Caco-2 (cell line): ENCODE results near the gene ATP5IF1. TPM values are rescaled to one million over a fixed set of nuclear protein-coding genes. Genes with fewer than 3 reads are reported as not detected.

ENCODE experiments used
- BruUV-seq: library from RNA; stranded (reverse); fragments of 400-500 nt; replicated peaks from 2 replicates; lab custom pipeline; 2021; lab: Mats Ljungman, UMichigan
- CTCF ChIA-PET: fragments of 300-600 bp; sonication (Branson Sonifier 250); formaldehyde crosslinking; loops from one replicate; lab custom pipeline; 2022; ENCODE audit warnings: antibody characterized with exemption; lab: Charles Lee
- POLR2A ChIA-PET: fragments of 300-600 bp; sonication (Branson Sonifier 250); formaldehyde crosslinking; loops from one replicate; lab custom pipeline; 2022; ENCODE audit warnings: antibody characterized with exemption; lab: Charles Lee
- DNase-seq, 2 experiments: peaks; one replicate each; pipeline versions ENCODE4 v3.0.0 to v3.0.0-alpha.2; 2020 to 2022
- H3K27me3 ChIP-seq: replicated peaks from 2 replicates; pipeline ENCODE4 v1.6.0; 2011; ENCODE audit warnings: low read length; ENCODE audit not compliant: control insufficient read depth, insufficient read depth
- H3K36me3 ChIP-seq: 2 replicates; pipeline ENCODE4 v1.5.1; 2011; ENCODE audit warnings: low read length; ENCODE audit not compliant: control insufficient read depth, insufficient read depth
- H3K4me1 ChIP-seq: fragments of 250-450 bp; sonication (Bioruptor Pico); 2 replicates; pipeline ENCODE4 v1.5.1; 2020; ENCODE audit warnings: mild to moderate bottlenecking
- H3K4me3 ChIP-seq: 2 replicates; pipeline ENCODE4 v1.5.1; 2011; ENCODE audit warnings: low read depth, mild to moderate bottlenecking, control low read depth, low read length
- H3K9me3 ChIP-seq: fragments of 250-450 bp; sonication (Bioruptor Pico); 2 replicates; pipeline ENCODE4 v1.5.1; 2020; ENCODE audit warnings: mild to moderate bottlenecking, moderate library complexity
- H3K27ac Mint-ChIP-seq: one replicate; pipeline ENCODE4 v1.8.0; 2022; ENCODE audit warnings: mixed read lengths; ENCODE audit not compliant: unreplicated experiment
- H3K27me3 Mint-ChIP-seq: one replicate; pipeline ENCODE4 v1.8.0; 2022; ENCODE audit warnings: mixed read lengths; ENCODE audit not compliant: insufficient read depth, unreplicated experiment
- H3K36me3 Mint-ChIP-seq: one replicate; pipeline ENCODE4 v1.8.0; 2022; ENCODE audit warnings: mild to moderate bottlenecking, mixed read lengths; ENCODE audit not compliant: insufficient read depth, unreplicated experiment
- H3K4me1 Mint-ChIP-seq: one replicate; pipeline ENCODE4 v1.8.0; 2022; ENCODE audit warnings: low read depth, mixed read lengths; ENCODE audit not compliant: unreplicated experiment
- H3K4me3 Mint-ChIP-seq: one replicate; pipeline ENCODE4 v1.8.0; 2022; ENCODE audit warnings: mild to moderate bottlenecking, moderate library complexity, mixed read lengths; ENCODE audit not compliant: unreplicated experiment
- H3K9me3 Mint-ChIP-seq: one replicate; pipeline ENCODE4 v1.8.0; 2022; ENCODE audit warnings: mixed read lengths; ENCODE audit not compliant: unreplicated experiment
- intact Hi-C: fragments of 100-400 bp; cut with micrococcal nuclease; formaldehyde crosslinking; loops from one replicate; pipeline ENCODE4 v1.10.0; 2022; ENCODE audit not compliant: unreplicated experiment
- total RNA-seq: library from RNA; stranded (reverse); gene quantifications from 2 replicates; pipeline ENCODE4 v1.2.3, GENCODE V29; 2022
- TF ChIP-seq, protein P1 (sequence below), 2 experiments: fragments of 200-600 bp in 1 of 2; IDR thresholded peaks; 1 replicate in 1 of 2; 2 replicates in 1 of 2; pipeline versions ENCODE4 v1.5.1 to v1.8.0; 2011 to 2022; ENCODE audit warnings: antibody characterized with exemption in 1 of 2, control low read depth in 1 of 2, inconsistent platforms in 1 of 2, low read depth in 1 of 2, low read length in 1 of 2, mild to moderate bottlenecking in 1 of 2, moderate library complexity in 1 of 2; ENCODE audit not compliant: insufficient read depth in 1 of 2, severe bottlenecking in 1 of 2, unreplicated experiment in 1 of 2

Gene ATP5IF1
- total RNA-seq, 1 experiment from 2014 or later = 130 TPM

DNA sequence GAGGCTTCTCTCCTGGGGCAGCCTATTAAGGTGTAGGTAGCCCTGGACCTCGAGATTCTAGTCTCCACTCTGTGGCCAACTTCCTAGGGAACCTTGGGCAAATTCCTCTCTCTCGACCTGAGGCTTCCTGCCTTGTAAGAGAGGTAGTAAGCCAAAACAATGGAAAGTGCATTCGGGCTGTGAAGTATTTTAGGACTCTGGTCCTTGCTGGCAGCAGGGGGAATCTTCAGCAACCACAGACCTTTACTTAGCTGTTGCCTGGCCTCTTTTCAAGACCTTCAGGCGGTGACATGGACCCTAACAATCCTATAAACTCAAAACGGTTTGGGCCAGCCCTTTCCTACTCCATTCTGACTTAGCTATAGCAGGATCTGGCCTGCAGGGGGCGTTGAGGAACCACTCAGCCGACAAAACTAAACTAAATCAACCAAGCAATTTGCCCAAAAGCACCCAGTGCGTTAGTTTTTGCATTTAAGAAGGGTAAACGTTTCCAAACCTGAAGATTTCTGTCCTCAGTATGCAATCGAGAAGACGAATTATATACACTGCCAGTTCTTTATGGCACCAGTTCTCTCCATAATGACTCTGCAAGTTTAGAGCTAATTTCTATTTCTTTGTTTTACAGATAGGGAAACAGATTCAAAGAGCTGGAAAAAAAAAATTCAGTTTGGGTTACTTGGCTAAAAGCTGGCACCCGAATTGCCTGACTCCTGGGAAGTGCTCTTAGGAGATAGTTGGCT, 12.5 kb downstream of the ATP5IF1 start:
- peak overlapping the region; percentile 98 for H3K27ac Mint-ChIP-seq
- peaks cover 11% of the 10 kb centered on the region for H3K4me1 ChIP-seq
- no peak overlapping the region for H3K4me3 ChIP-seq
- peaks cover 6% of the 10 kb centered on the region for H3K36me3 Mint-ChIP-seq
- BruUV-seq = no TSS peak
- H3K4me3 Mint-ChIP-seq = peak overlapping the region; percentile 73
- no peaks in the 10 kb centered on the region for H3K9me3 ChIP-seq
- intact Hi-C loops = loop anchor here (1.0 to 5.0 kb wide), 2 partner anchors 120 to 264 kb away; no protein-coding TSS in a partner anchor
- DNase-seq = peak; percentile 56 to 75
- TF ChIP-seq, protein P1, sequence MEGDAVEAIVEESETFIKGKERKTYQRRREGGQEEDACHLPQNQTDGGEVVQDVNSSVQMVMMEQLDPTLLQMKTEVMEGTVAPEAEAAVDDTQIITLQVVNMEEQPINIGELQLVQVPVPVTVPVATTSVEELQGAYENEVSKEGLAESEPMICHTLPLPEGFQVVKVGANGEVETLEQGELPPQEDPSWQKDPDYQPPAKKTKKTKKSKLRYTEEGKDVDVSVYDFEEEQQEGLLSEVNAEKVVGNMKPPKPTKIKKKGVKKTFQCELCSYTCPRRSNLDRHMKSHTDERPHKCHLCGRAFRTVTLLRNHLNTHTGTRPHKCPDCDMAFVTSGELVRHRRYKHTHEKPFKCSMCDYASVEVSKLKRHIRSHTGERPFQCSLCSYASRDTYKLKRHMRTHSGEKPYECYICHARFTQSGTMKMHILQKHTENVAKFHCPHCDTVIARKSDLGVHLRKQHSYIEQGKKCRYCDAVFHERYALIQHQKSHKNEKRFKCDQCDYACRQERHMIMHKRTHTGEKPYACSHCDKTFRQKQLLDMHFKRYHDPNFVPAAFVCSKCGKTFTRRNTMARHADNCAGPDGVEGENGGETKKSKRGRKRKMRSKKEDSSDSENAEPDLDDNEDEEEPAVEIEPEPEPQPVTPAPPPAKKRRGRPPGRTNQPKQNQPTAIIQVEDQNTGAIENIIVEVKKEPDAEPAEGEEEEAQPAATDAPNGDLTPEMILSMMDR (IDR thresholded peaks at IDR 0.05; ENCODE audit: insufficient read depth in 1 of 2, low read depth in 1 of 2, low read length in 1 of 2, severe bottlenecking in 1 of 2, unreplicated experiment in 1 of 2) = peak; percentile 73 to 83
- H3K36me3 ChIP-seq = no peaks in the 10 kb centered on the region
- POLR2A ChIA-PET = interaction anchor here (0.6 to 2.0 kb wide), 7 partner anchors 10 to 234 kb away, joined by 3 to 9 read pairs (median 4); partner anchors contain the start of genes ATP5IF1 and MED18
- H3K27me3 Mint-ChIP-seq = no peaks in the 10 kb centered on the region
- no peaks in the 10 kb centered on the region for H3K27me3 ChIP-seq
- no peaks in the 10 kb centered on the region for H3K9me3 Mint-ChIP-seq
- peaks cover 38% of the 10 kb centered on the region for H3K4me1 Mint-ChIP-seq
- CTCF ChIA-PET = interaction anchor here (0.5 to 2.0 kb wide), 18 partner anchors 9 to 354 kb away, joined by 3 to 21 read pairs (median 4); partner anchors contain the start of genes ATP5IF1, EYA3, MED18 and PHACTR4

DNA sequence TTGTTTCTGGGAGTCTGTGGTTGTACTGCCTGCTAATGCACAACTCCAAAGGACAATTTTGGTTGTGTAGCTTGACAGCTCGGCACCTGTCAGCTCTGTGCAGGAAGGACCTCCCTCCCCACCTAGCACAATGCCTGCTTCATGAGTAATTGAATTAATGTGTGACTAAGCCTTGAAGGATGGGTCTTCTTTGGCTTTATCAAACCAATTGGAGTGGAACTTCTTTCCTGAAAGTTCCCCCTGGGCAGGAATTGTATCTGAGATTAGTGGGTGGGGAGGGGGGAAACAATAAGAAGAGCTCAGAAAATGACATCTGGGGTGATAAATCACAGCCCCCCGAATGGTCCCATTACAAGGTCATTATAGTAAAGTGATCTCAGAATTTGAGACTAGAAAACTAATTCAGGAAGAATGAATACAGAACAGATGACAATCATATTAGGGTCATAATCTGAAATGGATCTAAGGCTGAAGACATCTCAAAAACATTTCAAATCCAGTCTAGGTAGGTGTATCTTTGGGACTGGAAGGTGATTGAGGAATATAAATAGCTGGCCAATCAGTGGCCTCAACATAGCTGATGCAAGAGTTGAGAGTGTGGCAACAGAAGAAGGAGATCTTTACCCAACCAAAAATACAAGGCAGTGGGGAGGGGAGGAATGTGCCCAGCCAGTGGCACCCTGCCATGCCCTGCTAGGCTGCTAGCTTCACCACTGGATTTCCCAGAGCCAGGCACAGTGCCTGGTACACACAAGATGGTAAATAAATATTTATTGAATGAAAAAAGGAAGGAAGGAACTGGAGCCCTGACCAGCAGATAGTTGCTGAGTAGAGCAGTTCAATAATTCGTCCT, 13.3 kb downstream of the ATP5IF1 start:
- Mint-ChIP-seq H3K4me1 (peaks cover 30% of the 10 kb centered on the region), H3K9me3 (no peaks in the 10 kb centered on the region), H3K27ac (peak overlapping the region; percentile 98), H3K27me3 (no peaks in the 10 kb centered on the region), H3K4me3 (peak overlapping the region; percentile 73), H3K36me3 (peaks cover 6% of the 10 kb centered on the region)
- no peaks in the 10 kb centered on the region for H3K27me3 ChIP-seq
- TF ChIP-seq, protein P1 (IDR thresholded peaks at IDR 0.05; ENCODE audit: insufficient read depth in 1 of 2, low read depth in 1 of 2, low read length in 1 of 2, severe bottlenecking in 1 of 2, unreplicated experiment in 1 of 2) = no peak
- CTCF ChIA-PET = interaction anchor here (0.5 to 2.0 kb wide), 18 partner anchors 8 to 354 kb away, joined by 3 to 21 read pairs (median 4); partner anchors contain the start of genes ATP5IF1, EYA3, MED18 and PHACTR4
- POLR2A ChIA-PET = interaction anchor here (0.6 to 2.0 kb wide), 8 partner anchors 9 to 257 kb away, joined by 3 to 9 read pairs (median 5); partner anchors contain the start of genes ATP5IF1, MED18 and RCC1
- H3K36me3 ChIP-seq = no peaks in the 10 kb centered on the region
- no peak overlapping the region for H3K4me3 ChIP-seq
- intact Hi-C loops = loop anchor here (5.0 kb wide), 1 partner anchor 263 kb away; no protein-coding TSS in a partner anchor
- peak in 1 of 2 experiments; percentile 51 for DNase-seq
- no peaks in the 10 kb centered on the region for H3K9me3 ChIP-seq
- TSS peak; percentile 99 for BruUV-seq
- H3K4me1 ChIP-seq = peaks cover 6% of the 10 kb centered on the region; the same call in 1 of the 2 replicates
